NCI-H146 treated with DMSO at 0.1 percent for 48 hours (cell line): ENCODE measurements around the gene INAVA.
"Not testable (repeated sequence)": the region's sequence is repeated elsewhere in the genome, so short reads cannot be mapped to it uniquely, and the experiment has no call there.

Source experiments
- DNase-seq: peaks from one replicate; lab custom pipeline; 2025; ENCODE audit not compliant: unreplicated experiment; lab: John Stamatoyannopoulos, UW

INAVA gene

DNA sequence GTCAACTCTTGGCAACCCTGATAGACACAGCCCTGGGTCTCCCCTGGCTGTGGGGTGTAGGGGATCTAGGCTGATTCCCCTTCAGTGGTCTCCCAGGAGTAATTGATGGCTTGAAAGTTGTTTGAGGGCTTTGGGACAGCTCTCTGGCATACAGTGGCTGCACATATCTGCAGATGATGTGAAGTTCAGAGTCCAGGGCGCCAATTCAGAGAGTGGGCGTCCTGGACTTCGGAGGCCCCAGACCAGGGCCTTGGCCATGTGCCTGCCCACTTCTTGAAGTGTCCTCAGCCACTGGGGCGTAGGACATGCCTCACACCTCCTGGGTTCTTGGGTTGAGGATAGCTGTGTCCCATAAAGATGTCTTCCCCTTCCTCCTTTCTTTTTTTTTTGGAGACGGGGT is 2.6 kb downstream of the INAVA start:
- no peak for DNase-seq

DNA sequence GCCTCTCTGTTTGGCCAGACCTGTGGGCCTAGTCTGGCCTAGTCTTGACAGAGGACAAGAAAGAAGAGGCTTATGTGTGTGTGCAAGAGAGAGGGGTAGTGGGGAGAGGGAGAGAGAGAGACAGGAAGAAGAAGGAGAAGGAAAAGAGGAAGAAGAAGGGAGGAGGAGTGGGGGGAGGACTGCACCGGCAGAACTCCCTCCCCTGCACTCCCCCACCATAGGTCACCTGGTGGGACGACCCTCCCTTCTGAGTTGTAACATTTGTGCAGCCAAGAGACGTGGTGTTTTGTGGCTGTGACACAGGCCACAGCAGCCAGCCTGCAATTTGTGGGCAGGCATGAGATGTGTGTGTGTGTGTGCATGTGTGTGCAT is 4.3 kb downstream of the INAVA start:
- DNase-seq: no peak

DNA sequence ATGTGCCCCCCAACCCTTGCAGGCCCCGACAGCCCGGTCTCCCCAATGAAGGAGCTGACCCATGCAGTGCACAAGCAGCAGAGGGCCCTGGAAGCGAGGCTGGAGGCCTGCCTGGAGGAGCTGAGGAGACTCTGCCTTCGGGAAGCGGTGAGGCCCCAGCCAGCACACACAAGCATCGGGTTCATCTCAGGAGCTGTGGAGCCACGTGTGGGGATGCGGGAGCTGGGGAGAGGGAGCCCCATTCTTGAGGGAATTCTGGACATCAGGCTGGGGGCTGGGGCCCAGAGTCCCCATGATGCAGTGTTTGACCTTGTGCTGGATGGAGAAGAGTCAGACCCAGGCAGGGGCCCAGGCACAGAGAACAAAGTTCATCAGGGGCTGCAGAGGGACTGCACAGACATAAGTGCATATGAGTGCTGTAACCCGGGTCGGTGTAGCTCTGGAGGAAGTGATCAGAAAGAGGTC is 4.8 kb downstream of the INAVA start:
- no peak for DNase-seq

DNA sequence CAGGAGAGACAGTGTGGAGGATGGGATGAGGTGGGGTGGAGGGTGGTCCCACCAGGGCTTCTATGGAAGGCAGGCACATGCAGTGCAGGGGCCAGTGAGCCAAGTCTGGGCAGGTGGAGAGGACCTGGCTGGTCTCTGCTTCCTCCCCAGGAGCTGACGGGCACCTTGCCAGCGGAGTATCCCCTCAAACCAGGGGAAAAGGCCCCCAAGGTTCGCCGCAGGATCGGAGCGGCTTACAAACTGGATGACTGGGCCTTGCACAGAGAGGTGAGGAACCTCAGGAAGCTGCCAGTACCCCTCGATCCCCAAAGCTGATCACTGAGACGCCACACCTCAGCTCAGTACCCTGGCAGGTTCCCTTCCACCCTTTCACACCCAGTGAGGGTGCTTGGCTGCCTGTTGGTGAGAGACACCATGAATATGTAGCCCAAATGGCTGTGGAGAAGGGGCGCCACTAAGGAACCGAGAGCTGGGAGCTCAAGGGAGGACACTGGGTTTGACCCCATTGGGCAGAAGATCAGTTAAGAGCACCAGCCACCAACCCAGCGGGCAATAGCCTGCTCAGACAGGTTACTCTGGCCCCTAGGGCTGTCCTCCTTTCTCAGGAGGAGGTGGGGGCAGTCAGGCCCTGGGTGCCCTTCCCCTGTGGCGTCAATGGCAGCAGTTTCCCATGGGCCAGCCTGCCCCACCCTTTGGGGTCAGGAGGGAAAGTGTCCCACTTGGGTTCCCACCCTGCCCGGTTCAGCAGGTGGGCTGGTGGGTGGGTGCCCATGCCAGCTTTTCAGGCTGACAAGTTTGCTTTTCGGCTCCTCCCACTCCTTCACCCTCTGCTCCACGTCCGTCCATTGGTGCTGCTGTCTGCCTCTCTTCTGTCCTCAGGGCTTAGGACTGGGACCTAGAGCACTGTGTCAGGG is 5.5 kb downstream of the INAVA start:
- DNase-seq: no peak

DNA sequence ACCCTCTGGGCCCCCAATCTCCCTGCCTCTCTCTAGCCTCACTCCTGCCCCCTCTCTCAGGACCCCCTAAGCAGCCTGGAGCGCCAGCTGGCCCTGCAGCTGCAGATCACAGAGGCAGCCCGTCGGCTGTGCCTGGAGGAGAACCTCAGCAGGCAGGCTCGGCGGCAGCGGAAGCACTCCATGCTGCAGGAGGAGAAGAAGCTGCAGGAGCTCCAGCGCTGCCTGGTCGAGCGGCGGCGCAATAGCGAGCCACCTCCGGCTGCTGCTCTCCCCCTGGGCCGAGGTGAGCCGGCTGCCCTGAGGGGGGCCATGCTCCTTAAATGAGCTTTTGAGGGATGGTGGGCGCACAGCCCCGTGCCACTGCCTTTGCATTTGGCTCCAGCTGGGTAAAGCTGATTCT is 6.2 kb downstream of the INAVA start:
- no peak for DNase-seq

DNA sequence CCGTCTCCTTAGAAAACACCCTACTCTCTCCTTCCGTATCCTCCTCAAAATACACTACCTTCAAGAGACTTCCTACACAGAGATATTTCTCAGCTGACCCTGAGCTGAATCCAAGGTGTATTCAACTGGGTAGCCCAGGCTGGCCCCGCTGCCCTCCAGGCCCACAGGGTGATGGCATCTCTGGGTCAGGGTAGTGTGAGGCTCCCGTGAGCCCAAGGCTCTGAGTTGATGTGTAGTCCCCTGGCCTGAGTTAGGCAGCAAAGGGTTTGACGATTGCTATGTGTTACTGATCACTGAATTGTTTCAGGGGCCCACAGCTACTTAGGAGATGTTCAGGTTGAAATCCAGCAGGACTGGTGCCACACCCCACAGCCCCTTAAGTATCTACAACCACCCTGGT is 6.7 kb downstream of the INAVA start:
- DNase-seq: no peak

DNA sequence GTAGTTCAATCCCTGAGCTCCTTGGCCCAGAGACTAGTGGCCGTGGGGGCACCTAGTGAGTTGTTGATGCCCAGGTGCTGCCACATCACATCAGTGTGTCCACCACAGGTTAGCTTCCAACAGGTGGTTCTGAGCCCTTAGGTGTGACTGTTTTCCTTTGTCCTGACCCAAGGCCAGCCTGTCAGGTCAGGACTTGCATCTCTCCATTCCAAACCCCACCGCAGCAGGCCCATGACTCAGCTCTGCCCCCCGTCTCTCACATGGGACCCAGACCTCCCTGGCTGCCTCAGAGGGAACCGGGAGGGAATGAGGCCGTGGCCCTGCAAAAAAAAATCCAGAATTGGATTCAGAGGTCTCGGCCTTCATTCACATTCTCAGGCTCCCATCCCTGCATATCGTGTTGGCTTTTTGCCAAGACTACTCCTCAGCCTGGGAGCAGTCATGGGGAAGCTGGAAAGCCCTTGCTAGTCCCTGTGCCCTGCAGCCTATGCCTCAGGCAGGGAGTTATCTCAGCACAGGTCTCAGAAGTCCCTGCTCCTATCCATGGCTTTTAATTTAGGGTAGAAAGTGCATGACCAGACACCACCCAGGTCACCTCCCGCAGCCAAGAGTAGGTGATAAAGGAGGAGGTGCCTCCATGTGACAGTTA is 7.2 kb downstream of the INAVA start:
- no peak for DNase-seq

DNA sequence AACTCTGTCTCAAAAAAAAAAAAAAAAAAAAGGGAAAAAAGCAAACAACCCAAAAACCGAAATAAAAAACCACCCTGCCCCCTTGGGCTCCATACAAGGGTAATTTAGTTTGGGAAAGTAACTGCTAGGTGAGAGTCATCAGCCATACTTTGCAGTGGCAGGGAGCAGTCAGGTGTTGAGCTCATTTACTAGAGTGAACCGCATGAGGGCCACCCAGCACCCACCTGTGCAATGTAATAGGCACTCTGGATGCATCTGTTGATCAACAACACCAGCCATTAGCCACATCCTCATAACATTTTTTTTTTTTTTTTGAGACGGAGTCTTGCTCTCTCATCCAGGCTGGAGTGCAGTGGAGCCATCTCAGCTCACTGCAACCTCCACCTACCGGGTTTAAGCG is 9.1 kb downstream of the INAVA start:
- DNase-seq: no peak

DNA sequence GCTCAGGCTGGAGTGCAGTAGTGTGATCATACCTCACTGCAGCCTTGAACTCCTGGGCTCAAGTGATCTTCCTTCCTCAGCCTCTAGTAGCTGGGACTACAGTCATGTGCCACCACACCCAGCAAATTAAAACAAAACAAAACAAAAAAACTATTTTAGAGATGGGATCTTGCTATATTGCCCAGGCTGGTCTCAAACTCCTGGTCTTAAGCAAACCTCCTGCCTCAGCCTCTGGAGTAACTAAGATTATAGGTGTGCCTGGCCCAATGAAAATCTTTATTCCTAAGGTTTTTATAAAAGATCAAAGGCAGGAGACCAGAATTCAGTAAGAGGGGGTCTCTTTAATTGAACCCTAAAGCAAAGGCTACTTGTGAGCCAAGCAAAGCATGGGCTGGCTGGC is 10.1 kb downstream of the INAVA start:
- no peak for DNase-seq

DNA sequence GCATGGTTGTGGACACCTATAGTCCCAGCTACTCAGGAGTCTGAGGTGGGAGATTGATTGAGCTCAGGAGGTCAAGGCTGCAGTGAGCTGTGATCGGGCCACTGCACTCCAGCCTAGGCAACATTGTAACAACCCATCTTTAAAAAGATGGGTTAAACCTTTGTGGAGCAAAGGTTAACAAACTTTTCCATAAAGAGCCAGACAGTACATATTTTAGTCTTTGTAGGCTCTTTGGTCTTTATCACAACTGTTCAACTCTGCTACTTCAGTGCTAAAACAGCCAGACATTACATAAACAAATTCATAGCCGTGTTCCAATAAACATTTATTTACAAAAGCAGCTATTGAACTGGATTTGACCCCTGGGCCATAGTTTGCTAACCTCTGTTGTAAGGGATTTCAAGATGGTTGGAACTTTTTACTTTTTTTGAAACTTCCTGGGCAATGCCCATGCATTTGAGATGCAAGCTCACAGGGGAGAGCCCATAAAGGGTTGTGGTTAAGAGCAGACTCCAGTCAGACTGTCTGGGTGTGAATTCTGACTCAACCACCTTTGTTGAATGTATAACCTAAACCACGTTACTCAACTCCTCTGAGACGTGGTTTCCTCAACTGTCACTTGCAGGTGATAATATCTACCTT is 10.8 kb downstream of the INAVA start:
- no peak for DNase-seq

DNA sequence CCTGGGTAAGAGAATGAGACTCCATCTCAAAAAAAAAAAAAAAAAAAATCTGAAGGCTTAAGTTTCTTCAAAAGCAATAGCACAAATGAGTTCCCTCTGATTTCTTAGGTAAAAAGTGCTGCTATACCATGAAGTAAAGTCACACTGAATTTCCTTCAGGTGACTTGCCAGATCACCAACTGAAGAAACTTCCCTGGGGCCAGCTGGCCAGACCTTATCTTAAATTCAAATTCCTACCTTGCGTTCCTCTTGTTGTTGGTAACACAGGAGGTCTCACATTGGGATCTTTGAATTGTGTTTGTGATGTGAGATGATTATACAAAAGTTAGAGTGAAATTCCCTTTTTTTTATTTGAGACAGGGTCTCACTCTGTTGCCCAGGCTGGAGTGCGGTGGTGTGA is 11.8 kb downstream of the INAVA start:
- DNase-seq: no peak

DNA sequence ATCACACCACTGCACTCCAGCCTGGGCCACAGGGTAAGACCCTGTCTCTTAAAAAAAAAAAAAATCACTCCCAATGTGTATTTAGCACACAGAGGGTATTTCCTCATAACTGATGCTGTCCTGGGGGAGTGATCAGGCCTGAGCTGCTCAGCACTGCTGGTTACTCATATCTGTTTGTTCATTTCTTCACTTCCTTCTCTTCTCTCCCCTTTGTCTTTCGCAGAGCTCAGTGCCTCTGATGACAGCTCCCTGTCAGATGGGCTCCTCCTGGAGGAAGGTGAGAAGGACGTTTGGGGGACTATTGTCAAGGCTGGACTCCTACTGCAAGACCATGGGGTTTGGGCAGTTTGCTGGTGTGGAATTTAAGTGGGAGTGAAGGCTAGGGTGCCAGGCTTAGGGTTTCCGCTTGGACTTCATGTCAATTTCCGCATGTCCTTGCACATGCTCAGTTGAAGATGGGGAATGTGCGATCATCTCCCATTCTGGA is 13.0 kb downstream of the INAVA start:
- DNase-seq: no peak

DNA sequence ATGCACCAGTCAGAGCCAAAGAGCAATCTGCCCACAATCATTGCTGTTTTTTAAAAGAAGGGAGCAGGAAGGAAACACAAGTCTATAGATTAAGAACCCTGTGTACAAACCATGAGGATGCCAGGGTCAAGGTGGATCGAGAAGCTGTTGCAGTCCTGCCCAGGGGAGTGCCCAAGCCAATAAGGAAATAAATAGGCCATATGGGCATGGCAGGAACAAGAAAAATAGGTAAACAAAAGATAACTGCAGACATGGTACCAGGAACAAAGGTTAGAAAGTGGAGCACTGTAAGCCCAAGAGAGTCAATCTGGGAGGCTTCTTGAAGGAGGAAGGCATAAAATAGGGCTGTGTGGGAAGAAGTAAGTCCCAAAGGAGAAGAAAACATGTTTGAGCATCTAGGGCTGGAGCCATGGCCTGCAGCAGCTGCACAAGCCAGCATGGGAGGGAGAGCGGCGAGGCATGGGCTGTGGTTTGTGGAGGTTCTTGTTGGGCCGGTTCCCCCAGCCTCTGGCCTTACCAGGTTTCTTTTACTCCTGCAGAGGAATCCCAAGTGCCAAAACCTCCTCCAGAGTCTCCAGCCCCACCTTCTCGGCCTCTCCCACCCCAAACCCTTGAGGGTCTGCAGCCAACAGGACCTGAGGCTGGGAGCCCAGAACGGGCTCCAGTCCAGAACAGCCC is 13.6 kb downstream of the INAVA start:
- no peak for DNase-seq

DNA sequence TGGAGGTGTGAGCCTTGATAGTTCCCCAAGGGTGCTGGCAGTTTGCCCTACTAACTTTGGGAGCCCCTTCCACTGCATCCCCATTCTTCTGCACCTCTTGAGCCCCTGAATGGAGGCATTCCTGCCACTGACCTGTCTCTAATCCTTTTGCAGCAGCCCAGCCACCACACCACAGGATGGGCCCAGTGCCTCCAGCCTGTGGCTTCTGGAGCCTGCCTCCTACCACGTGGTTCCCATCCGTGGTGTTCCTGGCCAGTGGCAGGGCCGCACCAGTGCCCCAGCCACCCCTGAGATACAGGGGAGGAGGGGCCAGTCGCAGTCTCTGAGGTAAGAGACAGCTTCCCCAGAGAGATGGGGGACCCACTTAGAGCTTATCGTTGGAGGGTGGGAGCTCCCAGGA is 14.4 kb downstream of the INAVA start:
- no peak for DNase-seq

DNA sequence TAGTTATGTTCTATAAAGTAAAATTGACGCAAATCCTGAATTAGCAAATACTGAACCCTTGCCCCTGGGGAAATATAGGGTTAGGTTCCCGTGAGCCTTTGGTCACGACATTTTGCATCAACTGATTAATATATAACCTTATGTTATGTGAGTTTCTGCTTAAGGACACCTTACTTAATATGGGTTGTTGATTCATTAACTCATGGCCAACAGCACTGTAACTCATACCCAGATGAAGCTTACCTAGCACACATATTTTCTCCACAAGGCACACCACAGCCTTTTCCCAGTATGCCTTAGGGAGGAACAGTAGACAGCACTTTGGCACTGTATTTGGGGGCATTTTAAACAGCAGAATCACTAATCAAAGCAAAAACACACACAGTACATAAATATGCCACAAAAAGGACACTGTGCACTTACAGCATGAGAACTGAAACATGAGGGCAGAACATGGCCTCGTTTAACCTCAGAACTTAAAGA is 15.1 kb downstream of the INAVA start:
- DNase-seq: no peak

DNA sequence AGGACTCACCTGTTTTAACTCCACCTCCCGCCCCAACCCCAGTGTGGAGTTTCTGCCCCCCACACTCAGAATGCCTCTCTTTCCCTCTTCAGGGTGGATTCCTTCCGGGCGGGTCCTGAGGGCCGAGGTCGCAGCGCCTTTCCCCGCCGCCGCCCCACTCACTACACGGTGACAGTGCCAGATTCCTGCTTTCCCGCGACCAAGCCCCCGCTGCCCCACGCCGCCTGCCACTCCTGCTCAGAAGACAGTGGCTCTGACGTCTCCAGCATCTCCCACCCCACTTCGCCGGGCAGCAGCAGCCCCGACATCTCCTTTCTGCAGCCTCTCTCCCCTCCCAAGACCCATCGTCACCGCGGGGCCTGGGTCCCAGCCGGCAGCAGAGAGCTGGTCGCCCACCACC is 16.7 kb downstream of the INAVA start:
- DNase-seq: no peak

DNA sequence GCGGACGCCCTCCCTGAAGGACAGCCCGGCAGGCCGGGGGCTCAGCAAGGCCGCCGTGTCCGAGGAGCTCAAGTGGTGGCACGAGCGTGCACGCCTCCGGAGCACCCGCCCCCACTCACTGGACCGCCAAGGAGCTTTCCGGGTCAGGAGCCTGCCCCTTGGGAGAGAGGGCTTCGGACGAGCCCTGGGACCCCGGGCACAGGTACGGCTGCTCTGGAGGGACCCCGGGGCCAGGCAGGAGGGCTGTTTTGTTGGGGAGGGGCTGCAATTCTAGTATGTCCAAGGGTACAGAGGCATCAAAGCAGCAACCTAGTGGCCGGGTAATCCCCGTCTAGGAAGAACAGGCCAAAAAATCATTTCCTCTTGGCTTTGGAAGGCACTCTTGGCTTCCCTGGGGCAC is 17.2 kb downstream of the INAVA start:
- DNase-seq: not testable (repeated sequence)

DNA sequence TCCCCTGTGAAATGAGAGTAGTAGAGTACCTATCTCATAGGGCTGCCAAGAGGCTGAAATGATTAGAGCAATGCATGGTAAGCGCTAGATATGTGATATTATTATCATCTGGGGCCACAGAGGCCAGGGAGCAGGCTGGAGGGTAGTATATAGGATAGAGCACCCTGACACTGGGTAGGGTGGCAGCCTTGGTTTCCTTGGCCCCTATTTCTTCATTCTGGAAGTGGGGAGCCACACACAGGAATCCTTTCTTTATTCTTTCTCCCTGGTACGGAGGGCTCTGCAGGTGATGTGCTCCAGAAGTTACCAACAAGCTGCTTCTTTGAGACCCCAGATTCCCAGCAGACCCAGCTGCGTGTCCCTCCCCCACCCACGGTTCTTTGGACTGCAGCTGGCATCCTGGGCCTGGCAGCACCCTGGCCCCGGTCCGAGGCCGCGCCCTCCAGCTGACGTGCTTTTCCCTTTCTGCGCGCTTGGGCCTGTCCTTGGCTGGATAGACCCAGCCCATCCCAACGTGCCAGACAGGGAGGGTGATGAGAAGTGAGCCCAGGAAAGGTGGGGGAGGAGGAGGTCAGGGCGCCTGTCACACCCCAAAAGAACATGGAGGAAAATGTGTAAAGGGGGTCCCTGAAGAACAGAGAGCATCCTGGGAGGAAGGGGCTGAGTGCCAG is 18.2 kb downstream of the INAVA start:
- no peak for DNase-seq

DNA sequence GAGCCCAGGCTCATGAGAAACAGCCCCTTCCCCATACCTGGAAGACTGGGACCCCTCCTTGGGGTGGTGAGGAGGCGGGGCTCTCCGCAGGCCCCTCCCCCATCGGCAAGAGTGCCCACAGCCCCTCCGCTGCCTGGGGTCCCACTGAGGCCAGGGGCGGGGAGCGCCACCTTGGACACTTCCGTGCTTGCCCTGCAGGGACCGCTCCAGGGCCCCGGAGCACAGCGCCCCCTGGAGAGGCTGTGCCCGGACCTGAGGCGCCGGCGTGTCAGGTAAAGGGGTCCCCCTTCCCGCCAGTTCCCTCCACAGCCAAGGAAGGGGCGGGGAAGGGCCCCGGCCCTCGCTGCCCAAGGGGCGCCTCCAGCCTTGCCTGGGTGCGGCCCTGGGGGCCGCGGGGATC is 21.5 kb downstream of the INAVA start:
- DNase-seq: no peak

DNA sequence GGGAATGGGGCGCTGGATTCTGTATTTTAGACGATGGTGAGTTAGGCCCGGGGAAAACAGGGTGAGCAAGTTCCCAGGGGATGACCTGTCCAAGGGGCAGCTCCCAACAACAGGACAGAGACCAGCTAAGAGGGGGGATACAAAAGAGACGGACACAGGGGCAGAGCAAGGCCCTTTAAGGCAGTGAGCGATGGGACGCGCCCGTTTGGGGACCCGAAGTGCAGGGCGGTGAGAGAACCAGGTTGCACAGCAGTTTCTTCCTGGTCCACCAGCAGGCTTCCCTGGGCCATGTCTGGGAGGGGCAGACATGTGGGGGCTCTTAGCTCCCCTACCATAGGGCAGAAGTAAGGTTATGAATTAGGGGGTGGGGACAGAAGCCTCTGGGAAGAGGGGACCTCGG is 22.0 kb downstream of the INAVA start:
- no peak for DNase-seq
